Activated CD4-positive, alpha-beta T cell treated with anti-CD3 and anti-CD28 coated beads, Interleukin-2, amount 10 ng/mL, durations not matched to agents 24 days and 14 days (primary cell): ENCODE results near the gene PNMA6F. TPM values are rescaled to one million over a fixed set of nuclear protein-coding genes. Genes with fewer than 3 reads are reported as not detected.
"Not testable (repeated sequence)": the region's sequence is repeated elsewhere in the genome, so short reads cannot be mapped to it uniquely, and the experiment has no call there.

Source experiments
- DNase-seq: peaks from one replicate; pipeline ENCODE4 v3.0.0; 2022
- H3K27ac Mint-ChIP-seq: one replicate; pipeline ENCODE4 v1.8.0; 2022; ENCODE audit warnings: mild to moderate bottlenecking, mixed read lengths
- H3K27me3 Mint-ChIP-seq: one replicate; pipeline ENCODE4 v1.8.0; 2022; ENCODE audit warnings: mixed read lengths
- H3K36me3 Mint-ChIP-seq: one replicate; pipeline ENCODE4 v1.8.0; 2022; ENCODE audit warnings: low read depth, mild to moderate bottlenecking, mixed read lengths
- H3K4me1 Mint-ChIP-seq: one replicate; pipeline ENCODE4 v1.8.0; 2021; ENCODE audit warnings: mixed read lengths
- H3K4me3 Mint-ChIP-seq: one replicate; pipeline ENCODE4 v1.8.0; 2022; ENCODE audit warnings: mild to moderate bottlenecking, moderate library complexity, mixed read lengths
- H3K9me3 Mint-ChIP-seq: one replicate; pipeline ENCODE4 v1.8.0; 2021; ENCODE audit warnings: mixed read lengths
- intact Hi-C: fragments of 100-400 bp; cut with micrococcal nuclease; formaldehyde crosslinking; loops from one replicate; pipeline ENCODE4 v1.15.1; 2023
- total RNA-seq: library from RNA; stranded (reverse); gene quantifications from 2 replicates; pipeline ENCODE4 v1.2.3, GENCODE V29; 2022

PNMA6F gene
- total RNA-seq, 1 donor from 2014 or later = not detected

DNA sequence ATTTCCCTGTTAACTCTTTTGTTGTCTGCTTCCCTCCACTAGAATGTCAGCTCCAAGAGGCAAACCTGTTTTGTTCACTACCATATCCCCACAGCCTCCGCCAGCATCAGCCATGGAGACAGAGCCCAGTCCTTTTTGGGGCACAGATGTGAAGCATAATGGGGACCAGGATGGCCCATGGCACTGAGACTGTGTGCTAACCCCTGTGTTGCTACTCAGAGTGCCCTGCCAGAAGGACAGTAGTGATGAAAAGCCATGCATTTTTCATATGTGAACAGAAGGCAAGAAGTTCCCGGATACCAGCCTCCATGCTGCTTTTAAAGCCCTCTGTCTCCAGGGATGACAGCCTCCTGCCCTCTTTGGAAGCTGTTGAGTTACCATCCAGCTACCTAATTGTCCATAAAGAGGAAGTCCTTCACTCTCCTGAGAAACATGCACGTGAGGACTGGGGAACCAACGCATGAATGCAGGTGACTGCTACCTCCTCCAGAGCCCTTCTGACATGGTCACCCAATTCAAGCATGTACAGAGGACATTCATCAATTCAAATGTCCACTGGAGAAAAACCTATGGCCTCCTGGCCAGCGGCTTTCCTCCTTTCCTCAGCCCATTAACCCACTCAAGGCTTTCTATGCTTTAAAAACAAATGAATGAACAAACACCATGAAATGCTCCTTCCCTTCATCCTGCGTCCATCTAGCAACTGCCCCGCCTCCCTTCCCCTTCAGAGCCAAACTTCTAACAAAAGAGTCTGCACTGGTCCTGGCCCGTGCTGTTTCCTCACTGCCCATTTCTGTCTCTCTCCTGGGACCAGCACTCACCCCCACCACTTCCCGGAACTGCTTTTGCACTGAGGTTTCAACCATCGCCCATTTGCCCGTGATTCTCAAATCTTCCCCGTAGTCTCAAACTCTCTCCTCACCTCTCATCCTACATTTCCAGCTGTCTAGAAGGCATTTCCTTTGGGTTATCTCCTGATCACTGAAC is 18.0 kb downstream of the PNMA6F start:
- Mint-ChIP-seq H3K27me3 (peaks cover 45% of the 10 kb centered on the region), H3K27ac (no peak overlapping the region), H3K36me3 (no peaks in the 10 kb centered on the region), H3K4me1 (peaks cover 3% of the 10 kb centered on the region), H3K4me3 (no peak overlapping the region), H3K9me3 (no peaks in the 10 kb centered on the region)
- intact Hi-C loops = no loop called here
- peak; percentile 11 for DNase-seq

DNA sequence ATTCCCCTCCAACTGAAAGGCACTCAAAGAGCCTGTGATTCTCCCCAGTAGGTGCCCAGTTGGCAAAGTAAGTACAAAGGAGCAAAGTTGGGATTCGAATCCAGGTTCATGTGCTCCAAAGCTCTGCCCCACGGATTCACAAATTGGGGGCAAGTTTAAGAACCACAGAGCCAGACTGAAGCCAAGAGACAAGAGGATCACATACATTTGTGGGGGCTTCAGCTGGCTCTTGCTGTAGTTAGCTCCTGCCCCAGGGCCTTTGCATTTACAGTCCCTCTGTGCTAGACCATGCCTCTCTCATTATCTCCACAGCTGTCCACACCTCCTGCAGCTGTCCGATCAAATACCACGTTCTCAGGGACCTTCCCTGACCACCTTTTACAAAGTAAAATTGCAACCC is 18.8 kb downstream of the PNMA6F start:
- Mint-ChIP-seq H3K36me3 (no peaks in the 10 kb centered on the region), H3K4me1 (peaks cover 3% of the 10 kb centered on the region), H3K4me3 (no peak overlapping the region), H3K27ac (no peak overlapping the region), H3K9me3 (no peaks in the 10 kb centered on the region), H3K27me3 (peaks cover 51% of the 10 kb centered on the region)
- intact Hi-C loops = no loop called here
- peak; percentile 15 for DNase-seq

DNA sequence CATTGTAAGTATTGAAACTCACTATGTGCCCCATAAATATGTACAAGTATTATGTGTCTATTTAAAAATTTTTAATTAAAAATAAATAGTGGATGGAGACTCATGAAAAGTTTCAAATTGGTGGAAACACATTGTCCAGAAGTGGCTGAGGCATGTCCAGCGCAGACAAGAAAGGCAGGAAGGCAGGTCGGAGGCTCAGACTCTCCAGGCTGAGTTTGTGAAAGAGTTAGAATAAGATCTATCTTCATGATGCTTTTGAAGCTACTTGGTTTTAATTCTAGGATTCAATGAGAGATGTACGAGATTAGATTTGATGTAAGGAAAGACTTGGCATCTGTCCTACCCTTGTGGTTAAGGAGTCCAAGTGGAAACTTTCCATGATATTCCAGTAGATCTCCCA is 19.8 kb downstream of the PNMA6F start:
- Mint-ChIP-seq H3K36me3 (no peaks in the 10 kb centered on the region), H3K4me1 (peaks cover 3% of the 10 kb centered on the region), H3K27me3 (peaks cover 51% of the 10 kb centered on the region), H3K9me3 (no peaks in the 10 kb centered on the region), H3K27ac (no peak overlapping the region), H3K4me3 (no peak overlapping the region)
- DNase-seq = peak; percentile 11
- intact Hi-C loops = no loop called here

DNA sequence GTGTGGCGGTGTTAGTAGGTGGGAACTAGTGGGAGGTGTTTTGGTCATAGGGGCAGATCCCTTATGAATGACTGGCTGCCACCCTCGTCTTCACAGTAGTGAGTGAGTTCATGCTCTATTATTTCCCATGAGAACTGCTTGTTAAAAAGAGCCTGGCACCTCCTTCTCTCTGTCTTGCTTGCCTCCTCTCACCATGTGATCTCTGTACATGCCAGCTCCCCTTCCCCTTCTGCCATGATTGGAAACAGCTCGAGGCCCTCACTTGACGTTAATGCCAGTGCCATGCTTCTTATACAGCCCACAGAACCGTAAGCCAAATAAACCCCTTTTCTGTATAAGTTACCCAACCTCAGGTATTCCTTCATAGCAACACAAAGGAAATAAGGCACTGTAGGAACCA is 21.7 kb downstream of the PNMA6F start:
- intact Hi-C loops = no loop called here
- Mint-ChIP-seq H3K36me3 (no peaks in the 10 kb centered on the region), H3K4me3 (no peak overlapping the region), H3K27ac (no peak overlapping the region), H3K27me3 (peaks cover 48% of the 10 kb centered on the region), H3K4me1 (peaks cover 3% of the 10 kb centered on the region), H3K9me3 (no peaks in the 10 kb centered on the region)
- peak; percentile 3 for DNase-seq

DNA sequence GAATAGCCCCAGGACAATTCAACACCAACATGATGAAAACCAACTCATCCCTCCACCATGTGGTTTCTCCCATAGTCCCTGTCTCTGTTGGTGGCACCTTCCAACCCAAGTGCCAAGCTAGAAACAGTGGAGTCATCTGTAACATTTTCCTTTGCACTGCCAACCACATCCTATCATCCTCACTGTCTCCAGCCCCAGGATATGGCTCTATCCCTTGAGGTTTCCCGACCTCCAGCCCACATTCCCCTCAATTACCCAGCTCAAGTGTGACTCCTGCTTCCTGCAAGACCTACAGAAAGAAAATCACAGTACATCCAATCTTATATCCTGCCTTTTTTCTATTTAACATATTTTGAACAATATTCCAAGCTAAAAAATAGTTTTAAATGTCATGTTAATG is 24.2 kb downstream of the PNMA6F start:
- H3K27ac Mint-ChIP-seq = no peak overlapping the region
- peaks cover 10% of the 10 kb centered on the region for H3K4me1 Mint-ChIP-seq
- intact Hi-C loops = no loop called here
- H3K27me3 Mint-ChIP-seq = peaks cover 28% of the 10 kb centered on the region
- DNase-seq = no peak
- no peak overlapping the region for H3K4me3 Mint-ChIP-seq
- H3K9me3 Mint-ChIP-seq = no peaks in the 10 kb centered on the region
- no peaks in the 10 kb centered on the region for H3K36me3 Mint-ChIP-seq

GRCh38 chrX:153293485-153294071 is 28.0 kb downstream of the PNMA6F start:
- H3K4me1 Mint-ChIP-seq = peaks cover 10% of the 10 kb centered on the region
- H3K36me3 Mint-ChIP-seq, intact Hi-C loops: not testable (repeated sequence)

GRCh38 chrX:153288807-153289206 is 32.8 kb downstream of the PNMA6F start:
- not testable (repeated sequence) for H3K27me3 Mint-ChIP-seq, DNase-seq, H3K9me3 Mint-ChIP-seq

More at GRCh38 chrX:153293485-153294071, 28.0 kb downstream of the PNMA6F start:
- DNase-seq, H3K27me3 Mint-ChIP-seq, H3K9me3 Mint-ChIP-seq: not testable (repeated sequence)
- peak overlapping the region; percentile 57 for H3K27ac Mint-ChIP-seq
- peak overlapping the region; percentile 19 for H3K4me3 Mint-ChIP-seq

GRCh38 chrX:153285678-153286077 is 35.9 kb downstream of the PNMA6F start:
- H3K27ac Mint-ChIP-seq, H3K36me3 Mint-ChIP-seq, intact Hi-C loops, H3K9me3 Mint-ChIP-seq, H3K4me3 Mint-ChIP-seq, DNase-seq, H3K4me1 Mint-ChIP-seq, H3K27me3 Mint-ChIP-seq: not testable (repeated sequence)

More at GRCh38 chrX:153288807-153289206, 32.8 kb downstream of the PNMA6F start:
- H3K4me3 Mint-ChIP-seq, intact Hi-C loops, H3K4me1 Mint-ChIP-seq, H3K27ac Mint-ChIP-seq, H3K36me3 Mint-ChIP-seq: not testable (repeated sequence)

GRCh38 chrX:153283982-153284381 is 37.6 kb downstream of the PNMA6F start:
- H3K4me1 Mint-ChIP-seq, H3K27me3 Mint-ChIP-seq, DNase-seq, H3K4me3 Mint-ChIP-seq, H3K27ac Mint-ChIP-seq, intact Hi-C loops, H3K9me3 Mint-ChIP-seq, H3K36me3 Mint-ChIP-seq: not testable (repeated sequence)

DNA sequence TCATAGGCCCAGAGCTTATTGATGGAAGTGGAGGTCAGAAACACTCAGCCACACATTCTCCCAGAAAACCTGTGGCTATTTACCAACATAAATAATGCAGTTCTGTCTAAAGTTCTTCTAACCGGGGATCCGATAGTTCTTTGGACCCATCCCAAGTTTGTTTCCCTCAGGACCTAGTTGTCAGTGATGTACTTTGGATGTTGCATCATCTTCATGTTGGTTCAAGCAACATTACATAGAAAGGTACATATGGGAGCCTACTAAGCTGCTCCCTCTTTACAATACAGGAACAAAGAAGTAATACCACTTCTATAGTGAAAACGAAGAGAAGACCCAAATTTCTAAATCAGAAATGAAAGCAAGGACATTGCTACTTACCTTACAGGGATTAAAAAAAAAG is 39.8 kb downstream of the PNMA6F start:
- intact Hi-C loops, H3K9me3 Mint-ChIP-seq: not testable (repeated sequence)

DNA sequence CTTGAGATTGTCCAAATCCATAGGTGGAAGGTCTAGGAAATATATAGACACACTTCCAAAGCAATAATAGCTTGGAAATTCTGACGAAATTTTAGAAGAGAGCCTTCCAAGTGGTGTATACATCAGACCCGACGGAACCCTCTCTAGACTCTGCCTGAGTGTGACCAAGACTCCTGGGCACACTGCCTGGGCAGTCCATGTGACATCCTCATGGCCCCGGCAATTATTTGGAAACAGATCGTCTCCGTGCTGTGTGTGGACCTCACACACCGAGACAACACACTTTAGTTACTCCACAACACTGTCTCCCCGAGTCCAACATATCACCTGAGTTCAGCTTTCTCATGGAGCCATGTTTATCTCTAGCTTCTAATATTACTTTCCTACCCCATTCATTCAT is 42.3 kb downstream of the PNMA6F start:
- H3K9me3 Mint-ChIP-seq, intact Hi-C loops, H3K36me3 Mint-ChIP-seq, H3K27ac Mint-ChIP-seq, H3K27me3 Mint-ChIP-seq, H3K4me3 Mint-ChIP-seq, DNase-seq, H3K4me1 Mint-ChIP-seq: not testable (repeated sequence)

More for the DNA sequence above, 39.8 kb downstream of the PNMA6F start:
- not testable (repeated sequence) for H3K36me3 Mint-ChIP-seq, DNase-seq, H3K27me3 Mint-ChIP-seq, H3K4me3 Mint-ChIP-seq, H3K27ac Mint-ChIP-seq, H3K4me1 Mint-ChIP-seq

DNA sequence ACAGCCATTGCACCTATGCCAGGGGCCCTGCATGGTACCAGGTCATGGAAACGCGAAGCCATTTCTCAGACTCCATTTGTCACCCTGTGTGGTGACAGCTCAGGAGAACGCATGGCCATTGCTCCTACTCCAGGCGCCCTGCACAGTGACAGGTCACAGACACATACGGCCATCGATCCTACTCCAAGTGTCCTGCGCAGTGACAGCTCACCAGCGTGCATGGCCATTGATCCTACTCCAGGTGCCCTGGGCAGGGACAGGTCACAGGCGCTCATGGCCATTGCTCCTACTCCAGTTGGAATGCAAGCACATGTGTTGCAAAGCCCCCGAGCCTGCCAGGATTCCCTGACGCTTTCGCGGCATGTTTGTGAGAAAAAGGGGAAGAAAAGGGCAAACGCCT is 45.5 kb downstream of the PNMA6F start:
- H3K27me3 Mint-ChIP-seq, H3K4me1 Mint-ChIP-seq, intact Hi-C loops, H3K36me3 Mint-ChIP-seq, H3K9me3 Mint-ChIP-seq, H3K27ac Mint-ChIP-seq, H3K4me3 Mint-ChIP-seq: not testable (repeated sequence)
- peak; percentile 8 for DNase-seq

GRCh38 chrX:153275418-153275817 is 46.1 kb downstream of the PNMA6F start:
- peak; percentile 8 for DNase-seq
- H3K27me3 Mint-ChIP-seq, H3K27ac Mint-ChIP-seq, H3K36me3 Mint-ChIP-seq, H3K4me1 Mint-ChIP-seq, H3K9me3 Mint-ChIP-seq, H3K4me3 Mint-ChIP-seq, intact Hi-C loops: not testable (repeated sequence)

DNA sequence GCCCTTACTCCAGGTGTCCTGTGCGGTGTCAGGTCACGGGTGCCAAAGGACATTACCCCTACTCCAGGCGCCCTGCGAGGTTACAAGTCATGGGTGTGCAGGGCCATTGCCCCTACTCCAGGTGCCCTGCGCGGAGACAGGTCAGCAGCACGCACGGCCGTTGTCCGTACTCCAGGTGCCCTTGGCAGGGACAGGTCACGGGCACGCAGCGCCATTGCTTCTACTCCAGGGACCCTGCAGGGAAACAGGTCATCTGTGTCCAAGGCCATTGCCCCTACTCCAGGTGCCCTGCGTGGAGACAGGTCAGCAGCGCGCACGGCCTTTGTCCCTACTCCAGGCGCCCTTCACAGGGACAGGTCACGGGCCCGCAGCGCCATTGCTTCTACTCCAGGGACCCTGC is 49.0 kb downstream of the PNMA6F start:
- intact Hi-C loops, H3K36me3 Mint-ChIP-seq, H3K27me3 Mint-ChIP-seq, H3K4me3 Mint-ChIP-seq, H3K9me3 Mint-ChIP-seq, H3K27ac Mint-ChIP-seq, DNase-seq, H3K4me1 Mint-ChIP-seq: not testable (repeated sequence)
